ENCODE data around the gene GINM1. TPM values are rescaled to one million over a fixed set of nuclear protein-coding genes. Genes with fewer than 3 reads are reported as not detected.

The GINM1 gene, protein sequence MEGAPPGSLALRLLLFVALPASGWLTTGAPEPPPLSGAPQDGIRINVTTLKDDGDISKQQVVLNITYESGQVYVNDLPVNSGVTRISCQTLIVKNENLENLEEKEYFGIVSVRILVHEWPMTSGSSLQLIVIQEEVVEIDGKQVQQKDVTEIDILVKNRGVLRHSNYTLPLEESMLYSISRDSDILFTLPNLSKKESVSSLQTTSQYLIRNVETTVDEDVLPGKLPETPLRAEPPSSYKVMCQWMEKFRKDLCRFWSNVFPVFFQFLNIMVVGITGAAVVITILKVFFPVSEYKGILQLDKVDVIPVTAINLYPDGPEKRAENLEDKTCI
- 50.7 and 51.0 TPM in 2 replicates for total RNA-seq

DNA sequence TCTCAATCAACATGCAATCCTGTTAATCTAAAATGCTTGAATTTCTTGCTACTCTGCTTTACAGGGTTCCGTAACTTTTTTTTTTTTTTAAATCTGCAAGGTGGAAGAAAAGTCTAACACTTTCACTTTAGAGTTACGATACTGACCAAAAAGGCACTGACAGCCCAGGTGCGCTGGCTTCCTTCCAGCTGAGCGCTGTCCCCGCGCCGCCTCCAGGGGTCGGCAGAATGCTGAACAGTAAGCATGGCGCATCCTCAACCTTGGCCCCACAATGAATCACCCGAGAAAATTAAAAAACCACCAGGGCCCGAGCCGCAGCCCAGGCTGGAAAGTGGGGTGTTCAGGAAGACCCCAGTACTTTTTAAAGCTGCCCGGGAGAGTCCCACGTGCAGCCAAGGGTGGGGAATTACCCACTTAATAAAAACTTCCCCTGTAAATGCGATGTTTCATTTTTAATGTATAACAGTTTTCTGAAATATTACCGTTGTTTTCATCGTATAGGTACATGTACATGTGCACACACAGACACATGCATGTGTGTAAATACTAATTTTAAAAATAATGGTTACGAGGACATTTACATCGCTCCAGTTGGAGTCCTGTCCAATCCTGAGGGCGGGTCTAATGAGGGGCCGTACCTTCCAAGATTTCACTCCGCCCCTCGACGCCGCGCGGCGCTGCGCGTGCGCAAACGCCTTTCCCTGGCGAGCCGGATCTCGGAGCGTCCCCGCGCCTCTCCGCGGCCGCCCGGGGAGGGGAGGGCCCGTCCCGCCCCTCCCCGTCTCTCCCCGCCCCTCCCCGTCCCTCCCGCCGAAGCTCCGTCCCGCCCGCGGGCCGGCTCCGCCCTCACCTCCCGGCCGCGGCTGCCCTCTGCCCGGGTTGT, at the start of gene GINM1:
Gene GINM1, plus strand, starts transcription at position 849 of the 883 bp plus-strand sequence. CDS start 40 bp downstream, outside the sequence.

DNA sequence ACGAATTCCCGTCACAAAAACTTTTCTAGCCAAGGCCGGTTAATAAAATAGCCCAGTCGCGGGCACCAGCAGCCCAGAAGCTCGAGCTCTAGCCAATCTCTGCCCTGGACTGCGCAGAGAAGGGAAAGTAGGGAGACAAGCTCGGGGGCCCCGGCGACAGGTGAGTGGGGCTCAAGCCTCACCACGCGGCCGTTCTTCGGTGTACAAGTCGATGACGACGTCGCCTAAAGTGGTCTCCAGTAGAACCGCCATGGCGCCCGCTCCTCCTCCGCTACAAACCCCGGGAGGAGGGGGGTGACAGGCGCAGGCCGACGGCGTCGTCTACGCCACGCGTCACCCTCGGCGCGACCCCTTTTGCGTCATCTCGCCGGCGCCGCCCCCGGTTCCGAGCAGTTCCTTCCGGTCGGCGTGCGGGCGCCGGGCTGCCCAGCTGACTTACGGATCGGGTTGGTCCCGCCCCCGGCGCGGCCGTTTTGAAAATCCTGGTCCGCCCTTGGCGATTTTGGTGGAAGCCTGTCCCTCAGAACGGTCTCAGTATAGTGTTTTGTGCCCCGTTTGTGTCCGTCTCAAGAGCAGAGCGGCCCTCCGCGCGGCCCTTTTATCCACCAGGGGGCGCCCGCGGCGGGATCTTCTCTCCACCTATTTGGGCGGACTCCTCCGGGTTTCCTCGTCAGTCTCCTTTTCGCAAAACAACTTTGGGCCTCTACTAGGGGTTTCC, 20.3 kb upstream of the GINM1 start, which contains the start of gene PPIL4:
Gene PPIL4, minus strand, starts transcription at position 290 of the 718 bp plus-strand sequence. Its CDS starts 38 bp downstream, at position 252.

Other genes with a start within 250 kb of the GINM1 start
- gene TAB2, start 248.7 kb upstream of the GINM1 start, total RNA-seq, result 13.9 and 16.5 TPM in 2 replicates
- 0.76 and 1.2 TPM in 2 replicates for gene SUMO4, start 166.1 kb upstream of the GINM1 start, total RNA-seq
- gene ZC3H12D, start 81.4 kb upstream of the GINM1 start, total RNA-seq, result under 0.01 TPM in 1 of 2 replicates, not detected in the other
- 21.9 and 30.2 TPM in 2 replicates for gene PPIL4, start 20.3 kb upstream of the GINM1 start, total RNA-seq
- 19.0 and 21.1 TPM in 2 replicates for gene KATNA1, start 82.3 kb downstream of the GINM1 start, total RNA-seq
- gene LATS1, start 151.7 kb downstream of the GINM1 start, total RNA-seq, result 7.3 and 9.1 TPM in 2 replicates
- gene NUP43, start 180.2 kb downstream of the GINM1 start, total RNA-seq, result 16.3 and 26.2 TPM in 2 replicates
- gene PCMT1, start 183.4 kb downstream of the GINM1 start, total RNA-seq, result 85.9 and 91.4 TPM in 2 replicates